NCI-H82 treated with DMSO at 0.1 percent for 48 hours (cell line): Measurements from ENCODE around the gene CBR3.

Experiments
- DNase-seq: peaks from one replicate; lab custom pipeline; 2025; ENCODE audit not compliant: unreplicated experiment; lab: John Stamatoyannopoulos, UW

The CBR3 gene

DNA sequence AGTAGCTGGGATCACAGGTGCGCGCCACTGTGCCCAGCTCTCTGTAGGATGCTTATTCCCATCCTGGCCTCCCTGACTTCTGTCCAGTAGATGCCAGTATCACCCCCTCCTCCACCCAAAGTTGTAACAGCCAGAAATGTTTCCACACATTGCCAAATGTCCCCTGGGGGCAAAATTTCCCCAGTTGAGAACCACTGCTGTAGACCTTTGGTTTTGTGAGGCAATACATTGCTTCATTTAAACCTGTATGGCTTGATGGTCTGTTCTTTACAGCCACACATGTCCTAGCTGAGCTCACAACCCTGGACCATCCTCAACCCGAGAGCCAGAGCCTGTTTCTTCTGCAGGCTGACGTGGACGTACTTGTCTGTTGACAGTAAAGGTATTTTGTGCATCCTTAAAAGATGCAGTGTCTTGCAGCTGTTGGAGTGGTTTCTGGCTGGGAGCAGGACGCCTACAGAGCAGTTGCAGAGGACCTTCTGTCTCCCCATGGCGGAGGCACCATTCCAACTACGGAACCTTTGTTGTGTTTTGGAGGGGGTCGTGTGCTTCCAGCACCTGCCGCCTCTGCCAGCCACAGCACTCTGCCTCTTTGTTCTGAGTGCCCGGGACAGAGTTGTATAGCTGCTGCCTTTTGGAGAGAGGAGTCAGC is 48.4 kb downstream of the CBR3 start:
- no peak for DNase-seq

DNA sequence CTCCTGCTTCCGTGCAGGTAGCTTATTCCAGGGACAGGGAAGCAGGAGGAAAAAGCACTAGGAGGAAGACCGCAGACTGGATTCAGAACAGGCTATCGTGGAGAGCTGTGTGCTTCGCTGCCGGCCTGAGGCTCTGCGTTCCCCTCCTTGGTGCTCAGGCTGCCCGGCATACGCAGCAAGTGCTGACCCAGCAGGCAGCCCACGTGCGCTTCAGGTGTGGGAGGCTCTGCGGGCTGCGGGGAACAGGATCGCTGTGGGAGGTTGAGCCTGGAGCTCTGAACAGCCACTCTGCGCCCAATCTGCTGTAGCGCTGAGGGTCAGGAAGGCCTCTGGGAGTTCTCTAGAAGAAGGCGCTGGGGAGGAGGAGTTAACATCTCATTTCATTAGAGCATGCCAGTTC is 49.7 kb downstream of the CBR3 start:
- DNase-seq, result no peak

DNA sequence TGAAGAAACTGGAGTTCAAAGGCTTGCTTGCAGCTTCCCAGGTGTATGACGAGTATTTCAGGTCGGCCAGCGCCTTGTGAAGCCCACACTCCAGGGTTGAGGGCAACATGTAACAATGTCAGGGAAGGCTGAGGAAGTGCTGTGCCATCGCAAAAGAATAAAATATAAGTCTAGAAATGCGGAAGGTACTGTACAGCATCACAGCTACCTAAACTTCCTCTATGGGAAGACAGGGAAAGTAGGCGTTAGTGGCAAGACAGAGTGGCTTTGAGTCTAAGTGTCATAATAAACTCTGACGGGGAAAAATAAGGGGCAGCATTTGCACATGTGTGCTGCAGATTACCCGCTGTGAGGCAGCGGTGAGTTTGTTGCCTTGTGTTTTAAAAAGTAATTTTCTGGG is 50.6 kb downstream of the CBR3 start:
- DNase-seq, result no peak

DNA sequence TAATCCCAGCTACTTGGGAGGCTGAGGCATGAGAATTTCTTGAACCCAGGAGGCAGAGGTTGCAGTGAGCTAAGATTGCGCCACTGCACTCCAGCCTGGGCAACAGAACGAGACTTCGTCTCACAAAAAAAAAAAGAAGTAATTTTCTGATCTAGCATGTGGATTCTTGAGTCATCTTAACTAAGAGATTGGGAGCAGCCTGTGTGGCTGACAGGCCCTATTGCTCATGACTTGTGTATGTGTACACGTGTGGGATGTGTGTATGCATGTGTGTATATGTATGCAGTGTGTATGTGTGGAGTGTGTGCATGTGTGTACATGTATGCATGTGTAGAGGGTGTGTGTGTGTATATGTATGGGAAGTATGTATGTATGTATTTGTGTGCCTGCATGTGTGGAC is 51.2 kb downstream of the CBR3 start:
- no peak for DNase-seq

DNA sequence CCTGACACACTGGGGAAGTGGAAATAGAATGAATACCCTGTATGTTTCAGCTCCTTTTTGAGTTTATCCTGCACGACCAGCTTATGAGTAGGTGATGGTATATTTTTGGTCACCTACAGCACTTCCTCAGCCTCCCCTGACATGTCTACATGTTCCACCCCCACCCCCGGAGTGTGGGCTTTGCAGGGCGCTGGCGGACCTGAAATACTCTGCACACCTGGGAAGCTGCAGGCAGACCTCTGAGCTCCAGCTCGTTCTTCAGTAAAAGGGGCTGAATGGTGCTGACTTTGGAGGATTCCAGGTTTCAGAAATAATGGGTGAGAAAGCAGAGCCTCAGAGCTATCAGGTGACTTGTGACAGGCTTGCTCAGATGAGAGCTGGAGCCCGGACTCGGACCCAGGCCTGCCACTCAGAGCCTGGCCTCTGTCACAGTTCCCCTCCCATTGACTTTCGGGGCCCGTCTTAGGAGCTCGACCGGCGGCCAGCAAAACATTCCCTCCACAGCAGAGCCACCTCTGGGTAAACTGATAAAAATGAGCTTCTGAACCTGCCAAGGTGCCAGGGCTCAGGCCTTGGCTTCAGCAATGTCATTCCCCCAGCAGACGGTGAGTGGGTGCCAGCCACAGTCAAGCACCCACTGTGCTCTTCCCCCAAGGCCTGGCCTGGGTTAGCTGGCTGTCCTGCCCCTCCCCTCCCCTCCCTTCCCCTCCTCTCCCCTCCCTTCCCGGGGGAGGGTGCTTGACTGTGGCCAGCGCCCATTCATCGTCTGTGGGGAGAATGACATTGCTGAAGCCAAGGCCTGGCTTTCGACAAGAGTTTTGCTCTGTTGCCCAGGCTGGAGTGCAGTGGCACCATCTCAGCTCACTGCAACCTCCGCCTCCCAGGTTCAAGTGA is 51.9 kb downstream of the CBR3 start:
- DNase-seq, result no peak

DNA sequence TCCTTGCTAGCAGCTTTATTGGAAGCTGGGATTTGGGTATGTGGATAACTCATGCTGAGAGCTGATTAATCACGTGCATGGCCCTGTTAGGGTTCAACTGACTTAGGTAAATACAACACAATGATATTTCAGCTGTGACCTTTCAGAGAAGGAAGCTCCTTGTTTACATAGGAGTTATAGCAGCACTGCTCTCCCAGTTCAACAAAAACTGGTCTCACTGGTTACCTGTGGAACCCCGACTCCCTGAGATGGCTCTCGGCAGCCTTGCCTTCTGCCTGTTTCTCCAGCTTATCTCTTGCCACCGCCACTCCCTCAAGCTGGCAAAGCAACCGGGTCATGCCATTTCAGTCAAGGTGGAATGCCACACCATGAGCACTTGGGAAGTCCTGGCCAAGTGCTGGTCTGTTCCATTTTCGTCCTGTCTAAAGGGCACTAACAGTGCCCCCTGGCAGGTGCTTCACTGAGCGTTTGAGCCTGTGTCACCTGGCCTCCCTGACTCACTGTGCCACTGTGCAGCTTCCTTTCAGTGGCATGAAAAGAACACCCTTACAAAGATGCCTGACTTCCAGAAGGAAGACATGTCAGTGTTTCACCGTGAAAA is 53.3 kb downstream of the CBR3 start:
- DNase-seq, result no peak

DNA sequence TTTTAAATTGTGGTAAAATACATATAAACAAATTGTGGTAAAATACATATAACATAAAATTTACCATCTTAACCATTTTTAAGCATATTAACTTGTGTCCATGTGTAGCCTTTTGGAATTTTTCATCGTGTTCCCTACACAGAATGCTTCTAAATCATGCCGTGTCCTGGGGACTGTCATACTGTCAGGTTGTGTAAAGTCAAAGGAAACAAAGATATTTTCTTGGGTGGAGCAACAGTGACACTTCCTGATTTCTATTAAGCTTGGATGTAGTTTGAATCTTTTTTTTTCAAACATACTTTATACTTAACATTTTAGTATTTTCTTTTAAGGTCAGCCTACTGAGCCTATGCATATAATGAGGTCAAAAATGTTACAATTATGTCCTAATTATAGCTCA is 54.1 kb downstream of the CBR3 start:
- DNase-seq, result no peak

DNA sequence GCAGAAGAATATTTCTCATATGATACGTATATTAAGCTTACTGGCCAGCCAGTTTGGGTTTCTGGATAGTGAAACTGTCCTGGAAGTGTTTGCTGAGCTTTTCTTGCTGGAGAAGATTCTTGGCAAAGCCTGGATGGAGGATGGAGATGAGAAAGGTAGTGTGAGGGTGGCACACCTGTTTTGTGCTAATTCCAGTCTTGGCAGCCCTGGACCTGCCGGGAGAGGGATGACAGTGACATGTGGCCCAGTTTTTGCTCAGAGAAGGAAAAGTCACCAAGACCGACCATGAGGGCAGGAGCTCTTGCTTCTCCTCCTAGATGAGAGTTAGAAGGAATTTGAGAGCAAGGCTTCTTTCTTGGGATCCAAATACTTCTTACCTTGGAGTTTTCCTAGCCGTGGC is 55.9 kb downstream of the CBR3 start:
- DNase-seq, result no peak

DNA sequence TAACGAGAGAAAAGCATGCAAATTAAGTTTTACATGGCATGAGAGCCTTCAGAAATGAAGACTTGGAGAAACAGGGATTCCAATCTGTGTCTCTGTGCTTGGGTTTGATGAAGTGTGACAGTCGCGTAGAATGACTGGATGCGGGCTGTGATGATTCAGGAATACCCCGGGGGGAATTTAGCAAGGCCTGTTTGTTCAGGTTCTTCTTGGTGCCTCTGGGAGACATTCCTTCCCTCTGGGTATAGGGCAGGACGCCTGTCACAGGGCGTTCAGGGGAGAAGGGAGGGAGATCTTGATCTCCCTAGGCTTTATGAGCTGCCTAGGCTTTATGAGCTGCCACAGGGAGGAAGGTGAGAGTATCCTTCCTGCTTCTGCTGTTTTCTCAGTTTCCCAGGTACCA is 58.3 kb downstream of the CBR3 start:
- DNase-seq, result no peak

DNA sequence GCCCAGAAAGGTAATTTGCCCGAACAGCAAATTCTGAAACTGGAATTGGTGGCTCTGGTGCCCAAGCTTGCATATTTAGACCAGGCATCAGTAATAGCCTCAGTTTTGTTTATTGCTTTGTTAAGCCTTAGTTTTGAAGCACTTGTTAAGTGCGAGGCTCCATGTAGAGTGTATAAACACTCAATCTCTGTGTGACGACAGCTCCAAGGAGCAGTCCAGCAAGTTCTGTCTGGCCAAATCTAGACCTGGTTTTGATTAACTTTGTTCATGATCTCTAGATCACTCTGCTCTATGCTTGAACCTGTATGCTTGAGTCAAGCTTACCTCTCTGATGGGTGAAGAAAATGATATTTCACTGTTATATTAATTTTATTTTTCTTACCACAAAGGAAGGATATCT is 59.1 kb downstream of the CBR3 start:
- no peak for DNase-seq

DNA sequence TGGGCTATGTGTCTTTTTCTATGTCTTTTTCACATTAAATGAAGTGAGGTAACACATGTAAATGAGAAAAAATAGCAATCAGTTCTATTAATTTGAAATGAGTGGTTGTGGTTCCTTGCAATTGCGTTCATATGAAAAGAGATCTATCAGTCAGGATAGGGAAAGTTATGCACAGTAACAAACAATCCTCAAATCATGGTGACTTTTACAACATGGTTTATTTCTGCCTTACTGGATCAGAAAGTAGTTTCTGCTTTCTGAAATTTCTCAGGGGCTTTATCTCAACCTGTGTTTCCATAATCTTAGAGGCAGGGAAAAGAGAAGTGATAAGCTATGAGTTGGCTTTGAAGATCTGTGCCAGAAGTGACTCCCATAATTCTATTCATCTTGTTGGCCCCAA is 60.7 kb downstream of the CBR3 start:
- DNase-seq, result no peak
